ENCODE data around the gene SERINC5.

DNA sequence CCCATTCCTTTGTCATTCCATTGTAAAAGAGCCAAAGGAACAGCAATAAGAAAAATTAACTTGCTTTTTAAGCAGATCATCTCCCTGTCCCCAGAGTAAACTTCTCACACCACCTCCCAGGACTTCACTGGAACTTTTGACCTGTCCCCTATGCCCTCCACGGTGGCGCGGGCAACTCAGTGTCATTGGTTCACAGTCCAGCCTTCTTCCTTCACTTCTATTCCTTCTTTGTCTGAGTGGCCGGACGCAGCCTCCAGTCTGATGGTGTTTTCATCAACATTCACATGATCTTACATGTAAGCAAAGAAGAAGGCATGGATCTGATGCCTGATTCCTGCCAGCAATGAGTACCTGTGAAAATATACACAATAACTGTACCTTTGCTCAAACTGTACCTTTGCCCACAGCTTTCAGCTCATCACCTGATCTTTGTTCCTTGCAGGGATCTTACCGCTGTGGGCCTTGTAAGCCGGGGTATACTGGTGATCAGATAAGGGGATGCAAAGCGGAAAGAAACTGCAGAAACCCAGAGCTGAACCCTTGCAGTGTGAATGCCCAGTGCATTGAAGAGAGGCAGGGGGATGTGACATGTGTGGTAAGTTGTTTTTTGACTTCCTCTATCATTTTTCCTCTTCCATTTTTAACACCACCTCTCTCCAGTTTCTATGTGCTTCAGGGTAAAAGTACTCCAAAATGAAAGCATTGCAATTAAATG is 188.2 kb downstream of the SERINC5 start:
- TF ChIP-seq, protein P1, sequence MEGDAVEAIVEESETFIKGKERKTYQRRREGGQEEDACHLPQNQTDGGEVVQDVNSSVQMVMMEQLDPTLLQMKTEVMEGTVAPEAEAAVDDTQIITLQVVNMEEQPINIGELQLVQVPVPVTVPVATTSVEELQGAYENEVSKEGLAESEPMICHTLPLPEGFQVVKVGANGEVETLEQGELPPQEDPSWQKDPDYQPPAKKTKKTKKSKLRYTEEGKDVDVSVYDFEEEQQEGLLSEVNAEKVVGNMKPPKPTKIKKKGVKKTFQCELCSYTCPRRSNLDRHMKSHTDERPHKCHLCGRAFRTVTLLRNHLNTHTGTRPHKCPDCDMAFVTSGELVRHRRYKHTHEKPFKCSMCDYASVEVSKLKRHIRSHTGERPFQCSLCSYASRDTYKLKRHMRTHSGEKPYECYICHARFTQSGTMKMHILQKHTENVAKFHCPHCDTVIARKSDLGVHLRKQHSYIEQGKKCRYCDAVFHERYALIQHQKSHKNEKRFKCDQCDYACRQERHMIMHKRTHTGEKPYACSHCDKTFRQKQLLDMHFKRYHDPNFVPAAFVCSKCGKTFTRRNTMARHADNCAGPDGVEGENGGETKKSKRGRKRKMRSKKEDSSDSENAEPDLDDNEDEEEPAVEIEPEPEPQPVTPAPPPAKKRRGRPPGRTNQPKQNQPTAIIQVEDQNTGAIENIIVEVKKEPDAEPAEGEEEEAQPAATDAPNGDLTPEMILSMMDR (IDR thresholded peaks at IDR 0.05) = no peak
- no peak for TF ChIP-seq ZFX (IDR thresholded peaks at IDR 0.05; ENCODE audit: borderline replicate concordance)
